PC-9 (cell line): ENCODE data around the gene TASOR2. TPM values are rescaled to one million over a fixed set of nuclear protein-coding genes. Genes with fewer than 3 reads are reported as not detected.

ENCODE experiments used
- BruUV-seq: library from RNA; stranded (reverse); fragments of 400-500 nt; replicated peaks from 2 replicates; lab custom pipeline; 2021; lab: Mats Ljungman, UMichigan
- CTCF ChIA-PET: fragments of 300-600 bp; sonication (Branson Sonifier 250); formaldehyde crosslinking; loops from one replicate; lab custom pipeline; 2022; ENCODE audit warnings: antibody characterized with exemption; lab: Charles Lee
- POLR2A ChIA-PET: fragments of 300-600 bp; sonication (Branson Sonifier 250); formaldehyde crosslinking; loops from one replicate; lab custom pipeline; 2022; ENCODE audit warnings: antibody characterized with exemption; ENCODE audit not compliant: unreplicated experiment; lab: Charles Lee
- DNase-seq, 2 experiments: peaks; one replicate each; pipeline versions ENCODE4 v3.0.0 to v3.0.0-alpha.2; 2015 to 2022; ENCODE audit warnings: mixed read lengths in 1 of 2
- H2AFZ ChIP-seq: fragments of 200-600 bp; sonication (generic); 2 replicates; pipeline ENCODE4 v1.8.1; 2017; ENCODE audit warnings: antibody characterized with exemption
- H3F3A ChIP-seq: fragments of 200-600 bp; sonication (generic); 2 replicates; pipeline ENCODE4 v1.8.1; 2017; ENCODE audit warnings: antibody characterized with exemption, mild to moderate bottlenecking, low read depth; ENCODE audit not compliant: insufficient read depth
- H3K27ac ChIP-seq: fragments of 200-600 bp; sonication (generic); 2 replicates; pipeline ENCODE4 v1.6.1; 2016; ENCODE audit warnings: mixed run types
- H3K27me3 ChIP-seq: fragments of 200-600 bp; sonication (generic); 2 replicates; pipeline ENCODE4 v1.6.1; 2016; ENCODE audit warnings: low read depth, mixed run types; ENCODE audit not compliant: insufficient read depth
- H3K36me3 ChIP-seq: fragments of 200-600 bp; sonication (generic); 2 replicates; pipeline ENCODE4 v1.6.1; 2016; ENCODE audit warnings: low read depth, mixed run types
- H3K4me1 ChIP-seq: fragments of 200-600 bp; sonication (generic); replicated peaks from 2 replicates; pipeline ENCODE4 v1.6.1; 2016; ENCODE audit warnings: mixed run types; ENCODE audit not compliant: insufficient read depth
- H3K4me2 ChIP-seq: fragments of 200-600 bp; sonication (generic); 2 replicates; pipeline ENCODE4 v1.6.1; 2017; ENCODE audit warnings: mixed run types
- H3K4me3 ChIP-seq: fragments of 200-600 bp; sonication (generic); 2 replicates; pipeline ENCODE4 v1.6.1; 2016; ENCODE audit warnings: mixed run types
- H3K79me2 ChIP-seq: fragments of 200-600 bp; sonication (generic); 2 replicates; pipeline ENCODE4 v1.6.1; 2017; ENCODE audit warnings: low read depth, mixed run types
- H3K9me2 ChIP-seq: fragments of 200-600 bp; sonication (generic); 2 replicates; pipeline ENCODE4 v1.8.1; 2017; ENCODE audit warnings: mild to moderate bottlenecking; ENCODE audit not compliant: insufficient read depth
- H3K9me3 ChIP-seq: fragments of 200-600 bp; sonication (generic); 2 replicates; pipeline ENCODE4 v1.8.1; 2016; ENCODE audit warnings: low read depth; ENCODE audit not compliant: insufficient read depth
- H4K20me1 ChIP-seq: fragments of 200-600 bp; sonication (generic); 2 replicates; pipeline ENCODE4 v1.8.1; 2017; ENCODE audit not compliant: insufficient read depth
- EZH2 ChIP-seq: fragments of 200-600 bp; sonication (generic); IDR thresholded peaks from 2 replicates; pipeline ENCODE4 v1.8.0; 2017; ENCODE audit warnings: antibody characterized with exemption, low read depth
- intact Hi-C: fragments of 100-400 bp; cut with micrococcal nuclease; formaldehyde crosslinking; loops from one replicate; pipeline ENCODE4 v1.10.0; 2022; ENCODE audit not compliant: unreplicated experiment
- total RNA-seq: library from RNA; stranded (reverse); gene quantifications from 2 replicates; pipeline ENCODE4 v1.2.3, GENCODE V29; 2021
- TF ChIP-seq, protein P1 (sequence below): fragments of 200-600 bp; sonication (generic); conservative IDR thresholded peaks from 2 replicates; pipeline ENCODE4 v1.6.1; 2017; ENCODE audit warnings: mixed run types, antibody characterized with exemption, mild to moderate bottlenecking, moderate library complexity

The TASOR2 gene
- total RNA-seq, 1 experiment from 2014 or later = 60.7 TPM

- H2AFZ ChIP-seq = no peak overlapping the region
- intact Hi-C loops = no loop called here
- no peaks in the 10 kb centered on the region for H3K9me3 ChIP-seq
- no peaks in the 10 kb centered on the region for H3K79me2 ChIP-seq
- POLR2A ChIA-PET = no interaction called here
- no TSS peak for BruUV-seq
- H4K20me1 ChIP-seq = no peaks in the 10 kb centered on the region
- DNase-seq = no peak
- H3F3A ChIP-seq = no peaks in the 10 kb centered on the region
- no peaks in the 10 kb centered on the region for H3K9me2 ChIP-seq
- CTCF ChIA-PET = no interaction called here
- no peak overlapping the region for H3K27ac ChIP-seq
- no peak overlapping the region for H3K4me3 ChIP-seq
- no peaks in the 10 kb centered on the region for H3K27me3 ChIP-seq
- H3K36me3 ChIP-seq = no peaks in the 10 kb centered on the region
- TF ChIP-seq EZH2 = no peak
- TF ChIP-seq, protein P1, sequence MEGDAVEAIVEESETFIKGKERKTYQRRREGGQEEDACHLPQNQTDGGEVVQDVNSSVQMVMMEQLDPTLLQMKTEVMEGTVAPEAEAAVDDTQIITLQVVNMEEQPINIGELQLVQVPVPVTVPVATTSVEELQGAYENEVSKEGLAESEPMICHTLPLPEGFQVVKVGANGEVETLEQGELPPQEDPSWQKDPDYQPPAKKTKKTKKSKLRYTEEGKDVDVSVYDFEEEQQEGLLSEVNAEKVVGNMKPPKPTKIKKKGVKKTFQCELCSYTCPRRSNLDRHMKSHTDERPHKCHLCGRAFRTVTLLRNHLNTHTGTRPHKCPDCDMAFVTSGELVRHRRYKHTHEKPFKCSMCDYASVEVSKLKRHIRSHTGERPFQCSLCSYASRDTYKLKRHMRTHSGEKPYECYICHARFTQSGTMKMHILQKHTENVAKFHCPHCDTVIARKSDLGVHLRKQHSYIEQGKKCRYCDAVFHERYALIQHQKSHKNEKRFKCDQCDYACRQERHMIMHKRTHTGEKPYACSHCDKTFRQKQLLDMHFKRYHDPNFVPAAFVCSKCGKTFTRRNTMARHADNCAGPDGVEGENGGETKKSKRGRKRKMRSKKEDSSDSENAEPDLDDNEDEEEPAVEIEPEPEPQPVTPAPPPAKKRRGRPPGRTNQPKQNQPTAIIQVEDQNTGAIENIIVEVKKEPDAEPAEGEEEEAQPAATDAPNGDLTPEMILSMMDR = no peak
- no peak overlapping the region for H3K4me2 ChIP-seq
- no peaks in the 10 kb centered on the region for H3K4me1 ChIP-seq
Measured at GRCh38 chr10:5640501-5640900, 44.1 kb upstream of the TASOR2 start.

DNA sequence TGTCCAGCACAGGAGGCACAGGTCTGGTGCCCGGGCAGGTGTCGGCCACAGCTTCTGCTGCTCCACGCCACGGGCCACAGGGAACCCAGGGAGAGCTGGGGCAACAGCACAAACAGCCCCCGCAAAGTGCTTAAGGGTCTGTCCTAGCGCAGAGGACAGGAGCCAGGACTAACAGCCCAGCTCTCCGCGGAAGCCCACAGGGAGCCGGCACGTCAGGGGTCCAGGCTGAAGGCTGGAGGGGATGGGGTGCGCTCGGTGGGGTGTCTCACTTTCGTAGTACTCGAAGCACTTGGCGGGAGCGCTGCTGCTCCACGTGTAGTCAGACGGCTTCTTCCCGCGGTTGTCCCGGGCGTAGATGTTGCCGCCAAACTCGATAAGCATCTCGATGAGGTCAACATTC, 43.1 kb upstream of the TASOR2 start:
- no peak overlapping the region for H3K27ac ChIP-seq
- ChIA-PET POLR2A (no interaction called here), CTCF (no interaction called here)
- H3K4me2 ChIP-seq = no peak overlapping the region
- H3F3A ChIP-seq = no peaks in the 10 kb centered on the region
- H3K4me3 ChIP-seq = no peak overlapping the region
- intact Hi-C loops = no loop called here
- H3K36me3 ChIP-seq = no peaks in the 10 kb centered on the region
- no peak overlapping the region for H2AFZ ChIP-seq
- no TSS peak for BruUV-seq
- no peaks in the 10 kb centered on the region for H3K27me3 ChIP-seq
- no peaks in the 10 kb centered on the region for H3K9me3 ChIP-seq
- no peaks in the 10 kb centered on the region for H3K79me2 ChIP-seq
- DNase-seq = no peak
- no peaks in the 10 kb centered on the region for H3K9me2 ChIP-seq
- TF ChIP-seq EZH2 = no peak
- TF ChIP-seq, protein P1 = no peak
- no peaks in the 10 kb centered on the region for H3K4me1 ChIP-seq
- no peaks in the 10 kb centered on the region for H4K20me1 ChIP-seq

- no peaks in the 10 kb centered on the region for H3K9me3 ChIP-seq
- H3K9me2 ChIP-seq = no peaks in the 10 kb centered on the region
- H3K4me3 ChIP-seq = no peak overlapping the region
- H2AFZ ChIP-seq = no peak overlapping the region
- no TSS peak for BruUV-seq
- H3K79me2 ChIP-seq = no peaks in the 10 kb centered on the region
- CTCF ChIA-PET = no interaction called here
- no peaks in the 10 kb centered on the region for H3K4me1 ChIP-seq
- no peaks in the 10 kb centered on the region for H3K36me3 ChIP-seq
- no peak overlapping the region for H3K27ac ChIP-seq
- intact Hi-C loops = no loop called here
- H3K27me3 ChIP-seq = no peaks in the 10 kb centered on the region
- TF ChIP-seq EZH2 = no peak
- TF ChIP-seq, protein P1 = no peak
- no peaks in the 10 kb centered on the region for H3F3A ChIP-seq
- no peak for DNase-seq
- no peak overlapping the region for H3K4me2 ChIP-seq
- POLR2A ChIA-PET = no interaction called here
- H4K20me1 ChIP-seq = no peaks in the 10 kb centered on the region
Measured at GRCh38 chr10:5643346-5644067, 41.1 kb upstream of the TASOR2 start.
